HG03039 (cell line): Measurements from ENCODE around the gene NAALADL2.
"Not testable (repeated sequence)": the region's sequence is repeated elsewhere in the genome, so short reads cannot be mapped to it uniquely, and the experiment has no call there.

Experiments
- ATAC-seq: cut with Tn5 transposase; IDR thresholded peaks from one replicate; pipeline ENCODE4 v1.9.1; 2021; ENCODE audit warnings: mild to moderate bottlenecking, moderate library complexity; ENCODE audit not compliant: unreplicated experiment

The NAALADL2 gene

GRCh38 chr3:175066617-175067415 lies 207.7 kb downstream of the NAALADL2 start:
- ATAC-seq: no peak

- no peak for ATAC-seq
Observed at GRCh38 chr3:175068587-175068986, 209.5 kb downstream of the NAALADL2 start.

GRCh38 chr3:175070946-175071345 lies 211.8 kb downstream of the NAALADL2 start:
- no peak for ATAC-seq

GRCh38 chr3:175073219-175073905 lies 214.2 kb downstream of the NAALADL2 start:
- ATAC-seq: no peak

GRCh38 chr3:175075269-175075668 lies 216.1 kb downstream of the NAALADL2 start:
- no peak for ATAC-seq

GRCh38 chr3:175077216-175077615 lies 218.1 kb downstream of the NAALADL2 start:
- ATAC-seq: no peak

GRCh38 chr3:175082631-175083030 lies 223.5 kb downstream of the NAALADL2 start:
- no peak for ATAC-seq

- not testable (repeated sequence) for ATAC-seq
Observed at GRCh38 chr3:175087128-175087527, 228.0 kb downstream of the NAALADL2 start.

- ATAC-seq: no peak
Observed at GRCh38 chr3:175088766-175089380, 229.7 kb downstream of the NAALADL2 start.

- no peak for ATAC-seq
Observed at GRCh38 chr3:175091426-175092114, 232.4 kb downstream of the NAALADL2 start.

GRCh38 chr3:175093748-175094147 lies 234.6 kb downstream of the NAALADL2 start:
- ATAC-seq: no peak

GRCh38 chr3:175094344-175094743 lies 235.2 kb downstream of the NAALADL2 start:
- ATAC-seq: no peak

- no peak for ATAC-seq
Observed at GRCh38 chr3:175098644-175099043, 239.5 kb downstream of the NAALADL2 start.

GRCh38 chr3:175102161-175102560 lies 243.0 kb downstream of the NAALADL2 start:
- no peak for ATAC-seq

- no peak for ATAC-seq
Observed at GRCh38 chr3:175103298-175103697, 244.2 kb downstream of the NAALADL2 start.

- ATAC-seq: no peak
Observed at GRCh38 chr3:175105066-175105465, 245.9 kb downstream of the NAALADL2 start.

GRCh38 chr3:175107231-175107630 lies 248.1 kb downstream of the NAALADL2 start:
- ATAC-seq: no peak

GRCh38 chr3:175107995-175108394 lies 248.9 kb downstream of the NAALADL2 start:
- ATAC-seq: no peak

GRCh38 chr3:175108613-175109151 lies 249.5 kb downstream of the NAALADL2 start:
- no peak for ATAC-seq

GRCh38 chr3:175111036-175111435 lies 251.9 kb downstream of the NAALADL2 start:
- no peak for ATAC-seq

- no peak for ATAC-seq
Observed at GRCh38 chr3:175118382-175118941, 259.3 kb downstream of the NAALADL2 start.
